ENCODE results near the gene AKR1C1.
"Not testable (repeated sequence)": the region's sequence is repeated elsewhere in the genome, so short reads cannot be mapped to it uniquely, and the experiment has no call there.

AKR1C1 gene

DNA sequence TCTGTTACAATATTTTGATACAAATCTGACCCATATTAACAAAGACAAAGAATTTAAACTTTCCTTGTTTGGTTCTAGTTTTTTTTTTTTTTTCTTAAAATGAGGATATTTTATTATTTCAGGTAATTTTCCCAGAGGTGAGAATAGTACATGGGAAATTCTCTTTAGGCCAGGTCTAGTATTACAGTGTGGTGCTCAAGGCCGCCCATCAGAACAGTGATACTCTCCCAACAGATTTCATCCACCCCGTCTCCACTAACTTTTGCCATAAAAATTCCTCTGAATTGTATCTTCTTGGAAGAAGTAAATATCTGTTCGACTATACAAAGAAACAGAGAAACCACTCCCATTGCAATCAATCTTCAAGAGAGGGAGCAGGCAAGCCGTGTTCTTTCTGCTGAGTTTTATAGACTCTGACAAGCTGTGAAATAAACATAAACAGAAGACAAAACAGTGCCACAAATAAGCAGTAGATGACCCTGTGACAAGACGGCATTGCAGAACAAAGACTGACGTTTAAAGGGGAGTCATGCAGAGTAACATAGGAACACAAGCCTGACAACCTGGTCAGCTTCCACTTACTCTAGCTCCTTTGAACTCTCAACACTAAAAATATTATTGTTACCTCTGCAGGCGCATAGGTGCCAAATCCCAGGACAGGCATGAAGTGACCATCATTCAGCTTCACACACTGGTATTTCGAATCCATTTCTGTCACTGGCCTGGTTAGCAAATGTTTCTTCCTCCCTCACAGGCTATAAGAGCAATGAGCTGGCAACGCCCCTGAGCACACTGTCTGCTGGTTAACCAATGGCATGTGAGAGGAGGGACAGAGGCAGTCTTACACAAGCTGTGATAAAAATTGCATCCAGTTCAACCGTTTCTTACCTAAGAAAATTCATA lies 40.2 kb downstream of the AKR1C1 start, which contains the start of gene AKR1C2:
Gene AKR1C2 (minus strand): TSS at position 731 of the 903 bp plus-strand sequence. CDS start 22 bp downstream, at position 709.
- not testable (repeated sequence) for H3K9me3 ChIP-seq (ENCODE audit: insufficient read depth, low read depth, low read length); H2AK5ac ChIP-seq (ENCODE audit: low read length); H2BK12ac ChIP-seq (ENCODE audit: low read length); H3K9ac ChIP-seq (ENCODE audit: low read length); H3K4me1 ChIP-seq (ENCODE audit: control insufficient read depth in 1 of 2, insufficient read depth in 2 of 2, low read length in 2 of 2); H4K12ac ChIP-seq (ENCODE audit: low read depth, low read length); H2BK120ac ChIP-seq (ENCODE audit: insufficient read depth, low read length, poor library complexity); H3K23ac ChIP-seq (ENCODE audit: low read length); H3K27me3 ChIP-seq (ENCODE audit: insufficient read depth, low read length); H4K91ac ChIP-seq (ENCODE audit: low read depth, low read length); H3K4ac ChIP-seq (ENCODE audit: low read depth, low read length); H3K4me2 ChIP-seq (ENCODE audit: low read length); H3K18ac ChIP-seq (ENCODE audit: low read length); H2AFZ ChIP-seq (ENCODE audit: insufficient read depth, low read length, poor library complexity); H3K4me3 ChIP-seq (ENCODE audit: low read depth, low read length); H3K36me3 ChIP-seq (ENCODE audit: control insufficient read depth in 1 of 2, insufficient read depth in 2 of 2, low read length in 2 of 2); H3K79me2 ChIP-seq (ENCODE audit: control insufficient read depth, insufficient read depth, low read length, poor library complexity); H3K79me1 ChIP-seq (ENCODE audit: low read length); H3K27ac ChIP-seq (ENCODE audit: low read depth, low read length); DNase-seq; H3K14ac ChIP-seq (ENCODE audit: low read length); H4K8ac ChIP-seq (ENCODE audit: low read depth, low read length); H2BK5ac ChIP-seq (ENCODE audit: low read depth, low read length, poor library complexity)
- WGBS (ENCODE audit: extremely low coverage, insufficient coverage, insufficient read length): no CpG with 5 or more reads among the region's 10 CpGs

DNA sequence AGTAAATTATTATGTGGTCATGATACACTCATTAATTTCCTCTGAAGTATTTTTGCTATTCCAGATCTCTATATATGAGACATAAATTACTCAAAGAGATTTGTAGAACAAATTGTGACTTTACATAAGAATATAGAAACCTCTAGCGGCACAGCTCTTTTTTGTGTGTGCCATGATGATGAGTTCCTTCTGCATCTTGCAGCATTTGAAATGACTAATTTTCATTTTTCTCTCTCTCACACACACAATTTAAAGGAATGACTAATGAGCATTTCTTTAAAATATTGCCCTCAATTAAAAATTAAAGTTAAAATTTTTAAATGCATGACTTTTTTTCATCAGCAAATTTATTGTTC lies 40.8 kb downstream of the AKR1C1 start:
- not testable (repeated sequence) for H3K4me3 ChIP-seq (ENCODE audit: low read depth, low read length); H3K14ac ChIP-seq (ENCODE audit: low read length); H3K79me1 ChIP-seq (ENCODE audit: low read length); H3K9me3 ChIP-seq (ENCODE audit: insufficient read depth, low read depth, low read length); H3K4ac ChIP-seq (ENCODE audit: low read depth, low read length); H2AFZ ChIP-seq (ENCODE audit: insufficient read depth, low read length, poor library complexity); H4K12ac ChIP-seq (ENCODE audit: low read depth, low read length); H3K23ac ChIP-seq (ENCODE audit: low read length); H4K91ac ChIP-seq (ENCODE audit: low read depth, low read length); H2BK120ac ChIP-seq (ENCODE audit: insufficient read depth, low read length, poor library complexity); H3K27ac ChIP-seq (ENCODE audit: low read depth, low read length); H3K27me3 ChIP-seq (ENCODE audit: insufficient read depth, low read length); H3K9ac ChIP-seq (ENCODE audit: low read length); H2BK12ac ChIP-seq (ENCODE audit: low read length); H3K36me3 ChIP-seq (ENCODE audit: control insufficient read depth in 1 of 2, insufficient read depth in 2 of 2, low read length in 2 of 2); DNase-seq; H3K18ac ChIP-seq (ENCODE audit: low read length); H2AK5ac ChIP-seq (ENCODE audit: low read length); H3K4me1 ChIP-seq (ENCODE audit: control insufficient read depth in 1 of 2, insufficient read depth in 2 of 2, low read length in 2 of 2); H4K8ac ChIP-seq (ENCODE audit: low read depth, low read length); H3K4me2 ChIP-seq (ENCODE audit: low read length); H2BK5ac ChIP-seq (ENCODE audit: low read depth, low read length, poor library complexity); H3K79me2 ChIP-seq (ENCODE audit: control insufficient read depth, insufficient read depth, low read length, poor library complexity)
- WGBS (ENCODE audit: extremely low coverage, insufficient coverage, insufficient read length): no CpG with 5 or more reads among the region's 1 CpG

DNA sequence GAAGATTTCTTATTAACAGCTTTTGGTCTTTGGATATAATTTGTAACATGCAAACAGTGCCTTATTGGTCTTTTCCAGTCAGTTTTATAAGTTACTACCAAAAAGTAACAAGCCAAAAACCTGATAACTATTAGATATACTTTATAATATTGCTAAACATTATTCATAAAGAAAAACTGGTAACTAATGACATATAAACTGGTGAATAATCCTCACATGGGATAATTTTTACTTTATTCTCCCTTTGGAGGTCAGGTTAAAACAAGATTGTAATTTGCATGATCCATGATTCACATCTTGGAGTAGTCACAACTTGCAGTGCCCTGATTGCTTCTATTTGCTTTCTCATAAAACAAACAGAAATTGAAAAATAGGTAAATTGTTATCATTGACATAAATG lies 41.3 kb downstream of the AKR1C1 start:
- not testable (repeated sequence) for H4K12ac ChIP-seq (ENCODE audit: low read depth, low read length); H3K9ac ChIP-seq (ENCODE audit: low read length); H2AK5ac ChIP-seq (ENCODE audit: low read length); H2BK120ac ChIP-seq (ENCODE audit: insufficient read depth, low read length, poor library complexity); H3K14ac ChIP-seq (ENCODE audit: low read length); H3K79me1 ChIP-seq (ENCODE audit: low read length); H3K23ac ChIP-seq (ENCODE audit: low read length); H3K36me3 ChIP-seq (ENCODE audit: control insufficient read depth in 1 of 2, insufficient read depth in 2 of 2, low read length in 2 of 2); H3K27me3 ChIP-seq (ENCODE audit: insufficient read depth, low read length); H4K91ac ChIP-seq (ENCODE audit: low read depth, low read length); DNase-seq; H3K4me1 ChIP-seq (ENCODE audit: control insufficient read depth in 1 of 2, insufficient read depth in 2 of 2, low read length in 2 of 2); H3K18ac ChIP-seq (ENCODE audit: low read length); H2AFZ ChIP-seq (ENCODE audit: insufficient read depth, low read length, poor library complexity); H4K8ac ChIP-seq (ENCODE audit: low read depth, low read length); H2BK12ac ChIP-seq (ENCODE audit: low read length); H2BK5ac ChIP-seq (ENCODE audit: low read depth, low read length, poor library complexity); H3K9me3 ChIP-seq (ENCODE audit: insufficient read depth, low read depth, low read length); H3K4ac ChIP-seq (ENCODE audit: low read depth, low read length); H3K27ac ChIP-seq (ENCODE audit: low read depth, low read length); H3K4me3 ChIP-seq (ENCODE audit: low read depth, low read length); H3K4me2 ChIP-seq (ENCODE audit: low read length); H3K79me2 ChIP-seq (ENCODE audit: control insufficient read depth, insufficient read depth, low read length, poor library complexity)

DNA sequence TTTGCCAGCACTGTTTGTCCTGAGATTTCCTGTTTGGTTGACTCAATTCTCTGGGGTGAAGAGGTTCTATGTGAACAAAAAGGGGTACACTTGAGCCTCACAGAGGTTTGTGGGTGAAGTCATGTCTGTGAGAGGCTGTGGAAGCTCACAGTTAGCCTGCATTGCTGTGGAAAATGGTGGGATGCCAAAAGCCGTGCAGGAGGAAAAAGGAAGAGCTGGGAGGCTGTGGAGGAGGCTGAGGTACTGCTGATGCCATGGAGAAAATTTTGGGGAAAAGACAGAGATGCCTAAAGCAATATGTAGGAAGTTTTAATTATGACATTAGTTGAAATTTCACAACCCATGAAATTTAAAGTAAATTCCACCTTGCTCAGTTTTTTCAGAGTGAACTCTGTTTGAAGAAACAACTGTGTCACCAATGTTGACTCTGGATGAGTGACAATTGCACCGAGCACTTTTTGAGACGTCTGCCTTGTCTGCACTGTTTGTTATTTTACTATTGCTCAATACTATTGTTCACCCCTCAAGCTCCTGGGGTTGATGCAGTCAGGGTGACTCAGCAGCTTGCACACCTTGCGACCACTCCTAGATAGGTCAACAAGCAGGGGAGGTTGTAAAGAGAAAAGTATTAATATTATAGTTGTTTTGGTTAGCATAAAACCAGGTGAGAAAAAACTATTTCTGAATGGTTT lies 45.8 kb downstream of the AKR1C1 start:
- not testable (repeated sequence) for H3K4ac ChIP-seq (ENCODE audit: low read depth, low read length); H3K36me3 ChIP-seq (ENCODE audit: control insufficient read depth in 1 of 2, insufficient read depth in 2 of 2, low read length in 2 of 2); H3K79me1 ChIP-seq (ENCODE audit: low read length); H3K18ac ChIP-seq (ENCODE audit: low read length); H3K27me3 ChIP-seq (ENCODE audit: insufficient read depth, low read length); H3K23ac ChIP-seq (ENCODE audit: low read length); H3K9ac ChIP-seq (ENCODE audit: low read length); H3K4me3 ChIP-seq (ENCODE audit: low read depth, low read length); H2AK5ac ChIP-seq (ENCODE audit: low read length); H3K4me2 ChIP-seq (ENCODE audit: low read length); H2AFZ ChIP-seq (ENCODE audit: insufficient read depth, low read length, poor library complexity); H4K91ac ChIP-seq (ENCODE audit: low read depth, low read length); H3K9me3 ChIP-seq (ENCODE audit: insufficient read depth, low read depth, low read length); H4K8ac ChIP-seq (ENCODE audit: low read depth, low read length); H3K79me2 ChIP-seq (ENCODE audit: control insufficient read depth, insufficient read depth, low read length, poor library complexity); H4K12ac ChIP-seq (ENCODE audit: low read depth, low read length); H3K27ac ChIP-seq (ENCODE audit: low read depth, low read length); H2BK12ac ChIP-seq (ENCODE audit: low read length); H2BK120ac ChIP-seq (ENCODE audit: insufficient read depth, low read length, poor library complexity); H3K14ac ChIP-seq (ENCODE audit: low read length); H3K4me1 ChIP-seq (ENCODE audit: control insufficient read depth in 1 of 2, insufficient read depth in 2 of 2, low read length in 2 of 2); H2BK5ac ChIP-seq (ENCODE audit: low read depth, low read length, poor library complexity); DNase-seq
- WGBS (ENCODE audit: extremely low coverage, insufficient coverage, insufficient read length): no CpG with 5 or more reads among the region's 4 CpGs

Data from trophoblast cell (in vitro differentiated cells and primary cell).